NCI-H2081 treated with DMSO at 0.1 percent for 48 hours (cell line): ENCODE measurements around the gene EYA2.

Experiments used
- DNase-seq: peaks from one replicate; lab custom pipeline; 2025; lab: John Stamatoyannopoulos, UW

The EYA2 gene

GRCh38 chr20:47227119-47227518 is 332.5 kb downstream of the EYA2 start:
- no peak for DNase-seq

GRCh38 chr20:47227576-47227975 is 332.9 kb downstream of the EYA2 start:
- no peak for DNase-seq

GRCh38 chr20:47228654-47229053 is 334.0 kb downstream of the EYA2 start:
- no peak for DNase-seq

- no peak for DNase-seq
Observed at GRCh38 chr20:47230811-47231256, 336.2 kb downstream of the EYA2 start.

- no peak for DNase-seq
Observed at GRCh38 chr20:47231382-47232039, 336.9 kb downstream of the EYA2 start.

- DNase-seq = no peak
Observed at GRCh38 chr20:47232518-47232917, 337.9 kb downstream of the EYA2 start.

- DNase-seq = no peak
Observed at GRCh38 chr20:47233333-47234188, 338.9 kb downstream of the EYA2 start.

GRCh38 chr20:47235111-47235510 is 340.5 kb downstream of the EYA2 start:
- no peak for DNase-seq

GRCh38 chr20:47235853-47236638 is 341.4 kb downstream of the EYA2 start:
- DNase-seq = no peak

GRCh38 chr20:47236639-47236900 is 341.9 kb downstream of the EYA2 start:
- no peak for DNase-seq

GRCh38 chr20:47237715-47238114 is 343.1 kb downstream of the EYA2 start:
- no peak for DNase-seq
